Measurements from ENCODE around the gene TRPM5. TPM values are rescaled to one million over a fixed set of nuclear protein-coding genes. Genes with fewer than 3 reads are reported as not detected.

Gene TRPM5
- total and polyA plus RNA-seq, 2 of the 8 experiments (the other 6 are each of a cell fraction or from before 2014, with no cell fraction given) = 0.02 TPM; not detected in 1

GRCh38 chr11:2421226-2421994 is 22.9 kb downstream of the TRPM5 start:
- H3K23ac ChIP-seq (ENCODE audit: insufficient read length) = no peak overlapping the region
- no peak overlapping the region for H3K14ac ChIP-seq (ENCODE audit: insufficient read length)
- H3K9me3 ChIP-seq (ENCODE audit: insufficient read depth in 2 of 2, low read depth in 1 of 2, low read length in 1 of 2) = no peaks in the 10 kb centered on the region
- no peak overlapping the region for H3K56ac ChIP-seq (replicated peaks; ENCODE audit: insufficient read length, low read depth, low read length)
- H3K4me1 ChIP-seq (replicated peaks in 1 of 4; ENCODE audit: control insufficient read depth in 3 of 4, insufficient read depth in 4 of 4, low read length in 3 of 4) = peaks cover 0 to 5% (median under 1%) of the 10 kb centered on the region in 4 experiments; a peak in 2 of 7 replicates
- H2BK120ac ChIP-seq (replicated peaks; ENCODE audit: low read depth, low read length) = no peak overlapping the region
- H4K5ac ChIP-seq (ENCODE audit: insufficient read length, low read depth, low read length) = no peak overlapping the region
- no peak overlapping the region for H2AFZ ChIP-seq (ENCODE audit: low read length)
- no peak overlapping the region for H3K4me3 ChIP-seq (ENCODE audit: extremely low read depth in 1 of 4, insufficient read depth in 2 of 4, low read depth in 3 of 4, low read length in 4 of 4)
- H3K23me2 ChIP-seq (ENCODE audit: low read depth, low read length) = no peaks in the 10 kb centered on the region
- peaks cover 0 to 6% (median 0%) of the 10 kb centered on the region in 4 experiments; a peak in 2 of 7 replicates for H3K27me3 ChIP-seq (replicated peaks in 1 of 4; ENCODE audit: control insufficient read depth in 3 of 4, extremely low read depth in 1 of 4, insufficient read depth in 3 of 4, low read length in 3 of 4)
- H4K91ac ChIP-seq (replicated peaks; ENCODE audit: insufficient read length, low read length) = peak overlapping the region; percentile 95
- H2BK15ac ChIP-seq (ENCODE audit: low read length) = no peak overlapping the region
- 0 out of 2 replicates have a peak overlapping the region, but pooled peaks have one; percentile 71 for H2BK12ac ChIP-seq (ENCODE audit: low read depth, low read length)
- no peaks in the 10 kb centered on the region for H3K79me1 ChIP-seq (ENCODE audit: low read depth, low read length)
- FAIRE-seq (no peak), DNase-seq (ENCODE audit: low read depth in 1 of 2, low spot score in 2 of 2) (no peak)
- WGBS, 2 experiments (ENCODE audit: extremely low coverage in 1 of 2, insufficient coverage in 1 of 2, insufficient read length in 1 of 2, insufficient replicate concordance in 2 of 2, low coverage in 1 of 2, low lambda C conversion rate in 2 of 2, missing lambda C conversion rate in 1 of 2) = 88% methylated on average over 15 of the region's 19 CpGs; no CpG with 5 or more reads in 1 of the 2 experiments
- H3K4ac ChIP-seq (replicated peaks; ENCODE audit: insufficient read length, low read depth, low read length) = no peak overlapping the region
- no peak overlapping the region for H3K9ac ChIP-seq (replicated peaks in 1 of 4; ENCODE audit: extremely low read depth in 1 of 4, low read depth in 3 of 4, low read length in 3 of 4)
- no peaks in the 10 kb centered on the region for H4K20me1 ChIP-seq (replicated peaks in 1 of 2; ENCODE audit: control insufficient read depth in 1 of 2, insufficient read depth in 2 of 2, low read length in 2 of 2)
- H2AK5ac ChIP-seq (ENCODE audit: low read depth, low read length) = no peak overlapping the region
- no peaks in the 10 kb centered on the region for H3K36me3 ChIP-seq (ENCODE audit: control insufficient read depth in 2 of 4, insufficient read depth in 4 of 4, low read length in 3 of 4)
- no peaks in the 10 kb centered on the region for H3K79me2 ChIP-seq (ENCODE audit: control insufficient read depth in 1 of 2, insufficient read depth in 2 of 2, low read length in 2 of 2)
- ChIA-PET POLR2A (ENCODE audit: partially characterized antibody) (interaction anchor here (0.9 to 4.3 kb wide), 6 partner anchors 16 to 464 kb away, joined by 3 to 17 read pairs (median 8); partner anchors contain the start of genes CDKN1C and TSSC4), CTCF (ENCODE audit: partially characterized antibody) (interaction anchor here (0.6 to 11.5 kb wide), 46 partner anchors 9 to 503 kb away, joined by 3 to 359 read pairs (median 5); partner anchors contain the start of genes C11orf21, TSPAN32 and TSSC4)
- H2BK5ac ChIP-seq (ENCODE audit: low read depth, low read length) = peak overlapping the region; percentile 73; the same call in 1 of the 2 replicates
- peak overlapping the region; percentile 93 for H4K8ac ChIP-seq (ENCODE audit: extremely low read depth, insufficient read depth, low read length)
- TF ChIP-seq TEAD4 (IDR thresholded peaks at IDR 0.05; ENCODE audit: low read depth, low read length) (no peak), KDM1A (IDR thresholded peaks at IDR 0.05; ENCODE audit: borderline replicate concordance, low read length) (0 out of 2 replicates have a peak, but pooled peaks have one; percentile 42)
- no peak overlapping the region for H3K4me2 ChIP-seq (ENCODE audit: insufficient read depth in 1 of 2, low read depth in 2 of 2, low read length in 2 of 2)
- H3K18ac ChIP-seq (ENCODE audit: extremely low read depth, low read length) = no peak overlapping the region
- no peak overlapping the region for H2BK20ac ChIP-seq (ENCODE audit: low read length)
- H3K27ac ChIP-seq (ENCODE audit: low read depth, low read length) = no peak overlapping the region

All from H1 (cell line).